Measurements from ENCODE around the gene LRCH1.

The LRCH1 gene

GRCh38 chr13:46526740-46527139, 26.2 kb upstream of the LRCH1 start:
- Mint-ChIP-seq H3K9me3 (no peaks in the 10 kb centered on the region), H3K4me1 (peaks cover 18% of the 10 kb centered on the region), H3K27ac (no peak overlapping the region), H3K27me3 (no peaks in the 10 kb centered on the region), H3K36me3 (no peaks in the 10 kb centered on the region), H3K4me3 (no peak overlapping the region)

- Mint-ChIP-seq H3K9me3 (no peaks in the 10 kb centered on the region), H3K27ac (no peak overlapping the region), H3K4me1 (peaks cover 19% of the 10 kb centered on the region), H3K4me3 (no peak overlapping the region), H3K36me3 (no peaks in the 10 kb centered on the region), H3K27me3 (no peaks in the 10 kb centered on the region)
Measured at GRCh38 chr13:46527237-46527636, 25.7 kb upstream of the LRCH1 start.

GRCh38 chr13:46529216-46529919, 23.6 kb upstream of the LRCH1 start:
- H3K36me3 Mint-ChIP-seq = no peaks in the 10 kb centered on the region
- H3K4me3 Mint-ChIP-seq = no peak overlapping the region
- H3K27me3 Mint-ChIP-seq = no peaks in the 10 kb centered on the region
- peak overlapping the region; percentile 20 for H3K27ac Mint-ChIP-seq
- peaks cover 19% of the 10 kb centered on the region for H3K4me1 Mint-ChIP-seq
- no peaks in the 10 kb centered on the region for H3K9me3 Mint-ChIP-seq

- H3K4me3 Mint-ChIP-seq = no peak overlapping the region
- no peaks in the 10 kb centered on the region for H3K36me3 Mint-ChIP-seq
- peaks cover 19% of the 10 kb centered on the region for H3K4me1 Mint-ChIP-seq
- H3K27me3 Mint-ChIP-seq = no peaks in the 10 kb centered on the region
- peak overlapping the region; percentile 93 for H3K27ac Mint-ChIP-seq
- H3K9me3 Mint-ChIP-seq = no peaks in the 10 kb centered on the region
Measured at GRCh38 chr13:46530084-46530935, 22.7 kb upstream of the LRCH1 start.

GRCh38 chr13:46531953-46532352, 21.0 kb upstream of the LRCH1 start:
- H3K4me3 Mint-ChIP-seq = no peak overlapping the region

GRCh38 chr13:46535002-46535401, 18.0 kb upstream of the LRCH1 start:
- H3K4me3 Mint-ChIP-seq = no peak overlapping the region
- no peaks in the 10 kb centered on the region for H3K27me3 Mint-ChIP-seq
- no peaks in the 10 kb centered on the region for H3K9me3 Mint-ChIP-seq
- H3K4me1 Mint-ChIP-seq = peaks cover 13% of the 10 kb centered on the region
- no peaks in the 10 kb centered on the region for H3K36me3 Mint-ChIP-seq
- H3K27ac Mint-ChIP-seq = no peak overlapping the region

More at GRCh38 chr13:46531953-46532352, 21.0 kb upstream of the LRCH1 start:
- peaks cover 19% of the 10 kb centered on the region for H3K4me1 Mint-ChIP-seq
- peak overlapping the region; percentile 70 for H3K27ac Mint-ChIP-seq
- H3K9me3 Mint-ChIP-seq = no peaks in the 10 kb centered on the region
- H3K27me3 Mint-ChIP-seq = no peaks in the 10 kb centered on the region
- H3K36me3 Mint-ChIP-seq = no peaks in the 10 kb centered on the region

GRCh38 chr13:46535825-46536224, 17.1 kb upstream of the LRCH1 start:
- Mint-ChIP-seq H3K4me1 (peaks cover 6% of the 10 kb centered on the region), H3K9me3 (no peaks in the 10 kb centered on the region), H3K27ac (no peak overlapping the region), H3K27me3 (peaks cover 2% of the 10 kb centered on the region), H3K4me3 (no peak overlapping the region), H3K36me3 (no peaks in the 10 kb centered on the region)

GRCh38 chr13:46536341-46536740, 16.6 kb upstream of the LRCH1 start:
- Mint-ChIP-seq H3K4me3 (no peak overlapping the region), H3K27ac (no peak overlapping the region), H3K4me1 (peaks cover 4% of the 10 kb centered on the region), H3K36me3 (no peaks in the 10 kb centered on the region), H3K27me3 (peaks cover 2% of the 10 kb centered on the region), H3K9me3 (no peaks in the 10 kb centered on the region)

GRCh38 chr13:46539231-46539630, 13.7 kb upstream of the LRCH1 start:
- Mint-ChIP-seq H3K36me3 (no peaks in the 10 kb centered on the region), H3K4me1 (no peaks in the 10 kb centered on the region)

GRCh38 chr13:46541210-46541609, 11.8 kb upstream of the LRCH1 start:
- H3K9me3 Mint-ChIP-seq = no peaks in the 10 kb centered on the region
- no peaks in the 10 kb centered on the region for H3K4me1 Mint-ChIP-seq
- H3K36me3 Mint-ChIP-seq = no peaks in the 10 kb centered on the region
- H3K27me3 Mint-ChIP-seq = peaks cover 2% of the 10 kb centered on the region
- no peak overlapping the region for H3K27ac Mint-ChIP-seq
- no peak overlapping the region for H3K4me3 Mint-ChIP-seq

More at GRCh38 chr13:46539231-46539630, 13.7 kb upstream of the LRCH1 start:
- Mint-ChIP-seq H3K4me3 (no peak overlapping the region), H3K27me3 (peaks cover 2% of the 10 kb centered on the region), H3K9me3 (no peaks in the 10 kb centered on the region), H3K27ac (no peak overlapping the region)

- peaks cover 2% of the 10 kb centered on the region for H3K27me3 Mint-ChIP-seq
- H3K36me3 Mint-ChIP-seq = no peaks in the 10 kb centered on the region
- no peak overlapping the region for H3K4me3 Mint-ChIP-seq
- H3K9me3 Mint-ChIP-seq = no peaks in the 10 kb centered on the region
- no peaks in the 10 kb centered on the region for H3K4me1 Mint-ChIP-seq
- no peak overlapping the region for H3K27ac Mint-ChIP-seq
Measured at GRCh38 chr13:46542833-46543232, 10.1 kb upstream of the LRCH1 start.

GRCh38 chr13:46543287-46543686, 9.7 kb upstream of the LRCH1 start:
- no peak overlapping the region for H3K27ac Mint-ChIP-seq
- H3K27me3 Mint-ChIP-seq = peaks cover 2% of the 10 kb centered on the region
- H3K4me3 Mint-ChIP-seq = no peak overlapping the region
- no peaks in the 10 kb centered on the region for H3K9me3 Mint-ChIP-seq
- H3K4me1 Mint-ChIP-seq = no peaks in the 10 kb centered on the region
- no peaks in the 10 kb centered on the region for H3K36me3 Mint-ChIP-seq

GRCh38 chr13:46544208-46544607, 8.8 kb upstream of the LRCH1 start:
- Mint-ChIP-seq H3K4me3 (no peak overlapping the region), H3K27me3 (peaks cover 2% of the 10 kb centered on the region), H3K27ac (no peak overlapping the region), H3K4me1 (no peaks in the 10 kb centered on the region), H3K9me3 (no peaks in the 10 kb centered on the region), H3K36me3 (no peaks in the 10 kb centered on the region)

- H3K4me1 Mint-ChIP-seq = no peaks in the 10 kb centered on the region
- H3K27ac Mint-ChIP-seq = no peak overlapping the region
- no peaks in the 10 kb centered on the region for H3K36me3 Mint-ChIP-seq
- peaks cover 2% of the 10 kb centered on the region for H3K27me3 Mint-ChIP-seq
- H3K9me3 Mint-ChIP-seq = no peaks in the 10 kb centered on the region
- H3K4me3 Mint-ChIP-seq = no peak overlapping the region
Measured at GRCh38 chr13:46544811-46545210, 8.2 kb upstream of the LRCH1 start.

- Mint-ChIP-seq H3K27ac (no peak overlapping the region), H3K4me1 (peaks cover 2% of the 10 kb centered on the region), H3K4me3 (no peak overlapping the region), H3K27me3 (no peaks in the 10 kb centered on the region), H3K9me3 (no peaks in the 10 kb centered on the region), H3K36me3 (no peaks in the 10 kb centered on the region)
Measured at GRCh38 chr13:46546084-46546768, 6.7 kb upstream of the LRCH1 start.

GRCh38 chr13:46550822-46551221, 2.1 kb upstream of the LRCH1 start:
- Mint-ChIP-seq H3K9me3 (no peaks in the 10 kb centered on the region), H3K27ac (no peak overlapping the region), H3K27me3 (no peaks in the 10 kb centered on the region), H3K4me3 (no peak overlapping the region), H3K4me1 (peaks cover 33% of the 10 kb centered on the region), H3K36me3 (no peaks in the 10 kb centered on the region)
